ENCODE measurements around the gene C14orf180.

DNA sequence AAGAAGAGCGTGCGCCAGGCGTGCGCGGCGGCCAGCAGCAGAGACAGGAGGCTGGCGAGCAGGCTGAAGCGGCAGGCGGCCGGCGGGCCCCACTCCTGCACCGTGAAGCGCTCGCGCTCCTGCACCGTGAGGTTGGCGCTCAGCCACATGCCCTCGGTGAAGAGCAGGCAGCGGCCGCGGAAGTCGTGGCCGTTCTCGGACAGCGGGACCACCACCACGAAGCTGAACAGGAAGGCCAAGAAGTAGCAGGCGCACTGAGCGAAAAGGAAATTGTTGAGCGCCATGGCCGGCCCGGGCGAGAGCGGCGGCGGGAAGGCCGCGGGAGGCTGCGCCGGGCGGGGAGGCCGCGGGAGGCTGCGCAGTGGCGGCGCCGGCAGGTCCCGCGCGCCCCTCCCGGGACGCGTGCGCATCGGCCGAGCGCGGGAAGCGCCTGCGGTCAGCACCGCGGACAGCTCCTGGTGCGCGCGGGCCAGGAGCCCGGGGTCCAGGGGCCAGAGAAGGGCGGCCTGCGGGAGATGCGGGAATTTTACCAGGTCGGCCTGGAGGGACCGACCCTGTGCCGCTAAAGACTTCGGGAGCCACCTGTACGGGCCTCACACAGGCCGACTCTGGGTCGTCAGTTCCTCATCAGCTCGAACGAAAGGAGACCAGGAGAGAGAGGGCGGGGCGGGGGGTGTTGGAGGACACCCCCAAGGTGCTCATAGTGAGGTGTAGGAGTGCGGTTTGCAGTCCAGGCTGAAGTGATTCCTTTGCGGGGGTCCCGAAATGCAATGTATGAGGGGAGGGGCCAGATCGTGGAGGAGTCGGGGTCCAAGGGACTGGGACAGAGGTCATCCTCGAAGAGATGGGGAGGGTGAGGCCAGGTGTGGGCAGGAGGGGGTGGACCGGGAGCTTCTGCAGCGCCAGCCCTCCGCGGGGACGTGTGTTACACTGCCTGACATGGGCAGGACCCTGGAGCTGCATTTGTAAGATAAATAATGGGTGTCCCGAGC lies 25.2 kb downstream of the C14orf180 start, which contains the start of gene TMEM179:
- TF ChIP-seq ZNF274 (IDR thresholded peaks at IDR 0.05; ENCODE audit: low read depth, low read length) (no peak), YY1 (IDR thresholded peaks at IDR 0.05; ENCODE audit: insufficient read depth, insufficient read length) (no peak)
